ENCODE measurements around the gene BORCS5.

DNA sequence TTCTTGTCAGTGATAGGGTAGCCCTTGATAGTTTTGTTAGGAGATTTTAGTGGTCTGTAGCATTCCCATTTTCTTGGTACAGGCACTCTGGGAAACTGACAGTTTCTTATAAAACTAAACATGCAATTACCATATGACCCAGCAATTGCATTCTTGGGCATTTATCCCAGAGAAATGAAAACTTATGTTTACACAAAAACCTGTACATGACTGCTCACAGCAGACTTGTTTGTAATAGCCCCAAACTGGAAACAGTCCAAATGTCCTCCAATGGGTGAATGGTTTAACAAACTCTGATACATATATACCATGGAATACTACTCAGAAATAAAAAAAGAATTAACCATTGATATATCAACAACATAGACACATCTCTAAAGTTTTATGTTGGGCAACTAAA is 75.5 kb downstream of the BORCS5 start:
- TF ChIP-seq POLR2AphosphoS5 (IDR thresholded peaks at IDR 0.05; ENCODE audit: borderline replicate concordance, low read depth, low read length) (no peak), FOXP2 (optimal IDR thresholded peaks at IDR 0.05; ENCODE audit: control extremely low read depth, extremely low read length, insufficient read depth) (no peak)

All from SK-N-MC (cell line).